Mucosa of rectum (tissue), 2 donors: ENCODE measurements around the gene TNNT2.

ENCODE experiments used
- H3K27ac ChIP-seq, 2 donors: one replicate each; pipeline ENCODE4 v1.7.0; 2013; ENCODE audit warnings: inconsistent platforms in 2 of 2, low read depth in 2 of 2, low read length in 2 of 2
- H3K27me3 ChIP-seq, 2 donors: one replicate each; pipeline ENCODE4 v1.7.0; 2013; ENCODE audit warnings: low read length in 2 of 2; ENCODE audit not compliant: control insufficient read depth in 2 of 2, insufficient read depth in 2 of 2
- H3K36me3 ChIP-seq, 2 donors: one replicate each; pipeline ENCODE4 v1.7.0; 2013; ENCODE audit warnings: low read length in 2 of 2; ENCODE audit not compliant: control insufficient read depth in 2 of 2, insufficient read depth in 2 of 2
- H3K4me1 ChIP-seq, 2 donors: one replicate each; pipeline ENCODE4 v1.7.0; 2013; ENCODE audit warnings: low read length in 2 of 2, mild to moderate bottlenecking in 1 of 2; ENCODE audit not compliant: control insufficient read depth in 2 of 2, insufficient read depth in 2 of 2
- H3K4me3 ChIP-seq, 2 donors: one replicate each; pipeline ENCODE4 v1.7.0; 2013; ENCODE audit warnings: low read length in 2 of 2
- H3K9ac ChIP-seq, 2 donors: one replicate each; pipeline ENCODE4 v1.7.0; 2013; ENCODE audit warnings: low read length in 2 of 2, low read depth in 1 of 2, mild to moderate bottlenecking in 1 of 2
- H3K9me3 ChIP-seq, 2 donors: one replicate each; pipeline ENCODE4 v1.7.0; 2013; ENCODE audit warnings: low read length in 2 of 2; ENCODE audit not compliant: control insufficient read depth in 2 of 2
- donor health status: healthy.
- donor health status: Normal muscosa, but diverticular disease.

TNNT2 gene

GRCh38 chr1:201310251-201310985 is 67.1 kb downstream of the TNNT2 start:
- Histone ChIP-seq H3K4me1 (peaks cover 25 to 26% of the 10 kb centered on the region in 2 donors), H3K36me3 (no peaks in the 10 kb centered on the region), H3K9ac (no peak overlapping the region), H3K9me3 (no peaks in the 10 kb centered on the region), H3K27ac (no peak overlapping the region), H3K27me3 (peaks cover 0 to 6% of the 10 kb centered on the region in 2 donors), H3K4me3 (no peak overlapping the region)

- H3K9me3 ChIP-seq, result no peaks in the 10 kb centered on the region
- H3K4me1 ChIP-seq, result peaks cover 25 to 26% of the 10 kb centered on the region in 2 donors
- no peak overlapping the region for H3K27ac ChIP-seq
- H3K36me3 ChIP-seq, result no peaks in the 10 kb centered on the region
- H3K4me3 ChIP-seq, result no peak overlapping the region
- H3K27me3 ChIP-seq, result peaks cover 0 to 6% of the 10 kb centered on the region in 2 donors
- H3K9ac ChIP-seq, result no peak overlapping the region
These were observed 68.1 kb downstream of the TNNT2 start for GRCh38 chr1:201309416-201309815.
